K562 (cell line): ENCODE data around the gene PSEN1. TPM values are rescaled to one million over a fixed set of nuclear protein-coding genes. Genes with fewer than 3 reads are reported as not detected.

Experiments
- CEBPB ChIP-seq: fragments of 450-650 bp; IDR thresholded peaks from 2 replicates; pipeline ENCODE4 v1.6.1; 2016; ENCODE audit warnings: missing genetic modification characterization, missing compliant biosample characterization
- FOS ChIP-seq: IDR thresholded peaks from 3 replicates; pipeline ENCODE4 v1.6.1; 2011; ENCODE audit not compliant: insufficient read length; ENCODE audit errors: extremely low read depth
- L3MBTL2 ChIP-seq: fragments of 450-650 bp; IDR thresholded peaks from 2 replicates; pipeline ENCODE4 v1.6.1; 2016; ENCODE audit warnings: mild to moderate bottlenecking, moderate library complexity
- NCOR1 ChIP-seq: fragments of 450-650 bp; IDR thresholded peaks from 2 replicates; pipeline ENCODE4 v1.6.1; 2016; ENCODE audit warnings: mild to moderate bottlenecking, moderate library complexity
- NR2C1 ChIP-seq, 2 experiments: fragments of 450-650 bp; IDR thresholded peaks; 2 replicates each; pipeline ENCODE4 v1.6.1; 2017; ENCODE audit warnings: mild to moderate bottlenecking in 2 of 2, antibody characterized with exemption in 1 of 2, inconsistent platforms in 1 of 2, missing compliant biosample characterization in 1 of 2, missing genetic modification characterization in 1 of 2
- PCBP1 ChIP-seq: fragments of 200-400 bp; formaldehyde crosslinking; IDR thresholded peaks from 2 replicates; pipeline ENCODE4 v1.6.1; 2018; ENCODE audit warnings: mild to moderate bottlenecking, low read depth, low read length; ENCODE audit not compliant: poor library complexity, severe bottlenecking
- POLR2H ChIP-seq: IDR thresholded peaks from 2 replicates; pipeline ENCODE4 v1.6.1; 2016; ENCODE audit warnings: missing genetic modification characterization, low read depth, mild to moderate bottlenecking, control low read depth, missing compliant biosample characterization, moderate library complexity
- polyA plus RNA-seq, 8 experiments: library from polyadenylated mRNA; depleted of rRNA in 4 of 8; stranded (reverse) in 5 of 8; unstranded in 3 of 8; fragments of >200 nt; fragmentation: Nextera tagmentation in 2 of 8; fragmentation: Illumina TruSeq in 1 of 8; extraction: Ambion mirVana in 2 of 8; extraction: Trizol in 1 of 8; gene quantifications; 2 replicates each; pipeline versions ENCODE4 v1.2.1 to v1.2.3, GENCODE V29; 2011 to 2014; ENCODE audit warnings: inconsistent platforms in 1 of 8, missing spikeins in 1 of 8
- total RNA-seq, 7 experiments: library from RNA; depleted of rRNA in 6 of 7; stranded (reverse); fragments of >200 nt in 6 of 7; fragmentation: Illumina TruSeq in 2 of 7; extraction: Trizol in 2 of 7; gene quantifications; 2 replicates each; pipeline versions ENCODE4 v1.2.1 to v1.2.3, GENCODE V29; 2011 to 2021; ENCODE audit warnings: low replicate concordance in 1 of 7
- TF ChIP-seq, protein P1 (sequence below): sonication (generic); formaldehyde crosslinking; IDR thresholded peaks from 2 replicates; pipeline ENCODE4 v1.5.0; 2020; ENCODE audit warnings: missing genetic modification reagents
- TF ChIP-seq, protein P2 (sequence below), 2 experiments: fragments of 450-650 bp; formaldehyde crosslinking in 1 of 2; IDR thresholded peaks; 2 replicates each; pipeline versions ENCODE4 v1.4.0 to v1.6.1; 2014 to 2020; ENCODE audit warnings: mild to moderate bottlenecking in 2 of 2, borderline replicate concordance in 1 of 2, low read depth in 1 of 2
- TF ChIP-seq, protein P3 (sequence below), 2 experiments: fragments of 200-800 bp in 1 of 2; sonication (Bioruptor generic) in 1 of 2; sonication (generic) in 1 of 2; formaldehyde crosslinking in 1 of 2; IDR thresholded peaks in 1 of 2; conservative IDR thresholded peaks in 1 of 2; 2 replicates each; pipeline versions ENCODE4 v1.5.0 to v1.6.1; 2016 to 2020; ENCODE audit warnings: missing compliant biosample characterization in 1 of 2, missing genetic modification characterization in 1 of 2, missing genetic modification reagents in 1 of 2
- TF ChIP-seq, protein P4 (sequence below): fragments of 200-800 bp; sonication (Bioruptor generic); IDR thresholded peaks from 2 replicates; pipeline ENCODE4 v1.6.1; 2017; ENCODE audit warnings: missing genetic modification characterization, missing compliant biosample characterization

The PSEN1 gene
- total and polyA plus RNA-seq, 9 of the 15 experiments (the other 6 are each of a cell fraction or from before 2014, with no cell fraction given), result 6.5 to 25.2 (median 14.3) TPM

- TF ChIP-seq NCOR1 (0 out of 2 replicates have a peak, but pooled peaks have one; percentile 20), CEBPB (peak; percentile 20; the same call in 1 of the 2 replicates), PCBP1 (no peak), FOS (no peak), NR2C1 (IDR thresholded peaks at IDR 0.05) (peak; percentile 76), NR2C1 (tag; IDR thresholded peaks at IDR 0.05) (peak; percentile 85), L3MBTL2 (peak; percentile 68; the same call in 1 of the 2 replicates), POLR2H (tag) (0 out of 2 replicates have a peak, but pooled peaks have one; percentile 32)
- TF ChIP-seq, protein P1, sequence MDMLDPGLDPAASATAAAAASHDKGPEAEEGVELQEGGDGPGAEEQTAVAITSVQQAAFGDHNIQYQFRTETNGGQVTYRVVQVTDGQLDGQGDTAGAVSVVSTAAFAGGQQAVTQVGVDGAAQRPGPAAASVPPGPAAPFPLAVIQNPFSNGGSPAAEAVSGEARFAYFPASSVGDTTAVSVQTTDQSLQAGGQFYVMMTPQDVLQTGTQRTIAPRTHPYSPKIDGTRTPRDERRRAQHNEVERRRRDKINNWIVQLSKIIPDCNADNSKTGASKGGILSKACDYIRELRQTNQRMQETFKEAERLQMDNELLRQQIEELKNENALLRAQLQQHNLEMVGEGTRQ (CRISPR knock-in tag), result no peak
- TF ChIP-seq, protein P2, sequence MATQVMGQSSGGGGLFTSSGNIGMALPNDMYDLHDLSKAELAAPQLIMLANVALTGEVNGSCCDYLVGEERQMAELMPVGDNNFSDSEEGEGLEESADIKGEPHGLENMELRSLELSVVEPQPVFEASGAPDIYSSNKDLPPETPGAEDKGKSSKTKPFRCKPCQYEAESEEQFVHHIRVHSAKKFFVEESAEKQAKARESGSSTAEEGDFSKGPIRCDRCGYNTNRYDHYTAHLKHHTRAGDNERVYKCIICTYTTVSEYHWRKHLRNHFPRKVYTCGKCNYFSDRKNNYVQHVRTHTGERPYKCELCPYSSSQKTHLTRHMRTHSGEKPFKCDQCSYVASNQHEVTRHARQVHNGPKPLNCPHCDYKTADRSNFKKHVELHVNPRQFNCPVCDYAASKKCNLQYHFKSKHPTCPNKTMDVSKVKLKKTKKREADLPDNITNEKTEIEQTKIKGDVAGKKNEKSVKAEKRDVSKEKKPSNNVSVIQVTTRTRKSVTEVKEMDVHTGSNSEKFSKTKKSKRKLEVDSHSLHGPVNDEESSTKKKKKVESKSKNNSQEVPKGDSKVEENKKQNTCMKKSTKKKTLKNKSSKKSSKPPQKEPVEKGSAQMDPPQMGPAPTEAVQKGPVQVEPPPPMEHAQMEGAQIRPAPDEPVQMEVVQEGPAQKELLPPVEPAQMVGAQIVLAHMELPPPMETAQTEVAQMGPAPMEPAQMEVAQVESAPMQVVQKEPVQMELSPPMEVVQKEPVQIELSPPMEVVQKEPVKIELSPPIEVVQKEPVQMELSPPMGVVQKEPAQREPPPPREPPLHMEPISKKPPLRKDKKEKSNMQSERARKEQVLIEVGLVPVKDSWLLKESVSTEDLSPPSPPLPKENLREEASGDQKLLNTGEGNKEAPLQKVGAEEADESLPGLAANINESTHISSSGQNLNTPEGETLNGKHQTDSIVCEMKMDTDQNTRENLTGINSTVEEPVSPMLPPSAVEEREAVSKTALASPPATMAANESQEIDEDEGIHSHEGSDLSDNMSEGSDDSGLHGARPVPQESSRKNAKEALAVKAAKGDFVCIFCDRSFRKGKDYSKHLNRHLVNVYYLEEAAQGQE (IDR thresholded peaks at IDR 0.05; ENCODE audit: borderline replicate concordance), result no peak
- TF ChIP-seq, protein P2 (CRISPR knock-in tag; IDR thresholded peaks at IDR 0.05; ENCODE audit: low read depth), result no peak
- TF ChIP-seq, protein P3, sequence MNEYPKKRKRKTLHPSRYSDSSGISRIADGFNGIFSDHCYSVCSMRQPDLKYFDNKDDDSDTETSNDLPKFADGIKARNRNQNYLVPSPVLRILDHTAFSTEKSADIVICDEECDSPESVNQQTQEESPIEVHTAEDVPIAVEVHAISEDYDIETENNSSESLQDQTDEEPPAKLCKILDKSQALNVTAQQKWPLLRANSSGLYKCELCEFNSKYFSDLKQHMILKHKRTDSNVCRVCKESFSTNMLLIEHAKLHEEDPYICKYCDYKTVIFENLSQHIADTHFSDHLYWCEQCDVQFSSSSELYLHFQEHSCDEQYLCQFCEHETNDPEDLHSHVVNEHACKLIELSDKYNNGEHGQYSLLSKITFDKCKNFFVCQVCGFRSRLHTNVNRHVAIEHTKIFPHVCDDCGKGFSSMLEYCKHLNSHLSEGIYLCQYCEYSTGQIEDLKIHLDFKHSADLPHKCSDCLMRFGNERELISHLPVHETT (CRISPR knock-in tag; conservative IDR thresholded peaks at IDR 0.05 in 1 of 2, IDR thresholded peaks at IDR 0.05 in 1 of 2), result peak in 1 of 2 experiments; percentile 76; a peak in 2 of 4 replicates
- TF ChIP-seq, protein P4, sequence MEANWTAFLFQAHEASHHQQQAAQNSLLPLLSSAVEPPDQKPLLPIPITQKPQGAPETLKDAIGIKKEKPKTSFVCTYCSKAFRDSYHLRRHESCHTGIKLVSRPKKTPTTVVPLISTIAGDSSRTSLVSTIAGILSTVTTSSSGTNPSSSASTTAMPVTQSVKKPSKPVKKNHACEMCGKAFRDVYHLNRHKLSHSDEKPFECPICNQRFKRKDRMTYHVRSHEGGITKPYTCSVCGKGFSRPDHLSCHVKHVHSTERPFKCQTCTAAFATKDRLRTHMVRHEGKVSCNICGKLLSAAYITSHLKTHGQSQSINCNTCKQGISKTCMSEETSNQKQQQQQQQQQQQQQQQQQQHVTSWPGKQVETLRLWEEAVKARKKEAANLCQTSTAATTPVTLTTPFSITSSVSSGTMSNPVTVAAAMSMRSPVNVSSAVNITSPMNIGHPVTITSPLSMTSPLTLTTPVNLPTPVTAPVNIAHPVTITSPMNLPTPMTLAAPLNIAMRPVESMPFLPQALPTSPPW (CRISPR knock-in tag), result peak; percentile 83
These were observed at the start of gene PSEN1 (continued) for GRCh38 chr14:73136387-73137225.
